Upper lobe of right lung (tissue), 1 donor: Measurements from ENCODE around the gene SHB. TPM values are rescaled to one million over a fixed set of nuclear protein-coding genes. Genes with fewer than 3 reads are reported as not detected.

ENCODE experiments used
- ATAC-seq: fragments of 200-7000 bp; cut with Tn5 transposase; one replicate; pipeline ENCODE4 v1.9.1; 2020; ENCODE audit warnings: mild to moderate bottlenecking, moderate library complexity
- DNase-seq: peaks from one replicate; pipeline ENCODE4 v3.0.0-alpha.2; 2020
- H3K27ac ChIP-seq: fragments of 200-600 bp; one replicate; pipeline ENCODE4 v1.8.0; 2022
- H3K27me3 ChIP-seq: fragments of 200-600 bp; one replicate; pipeline ENCODE4 v1.8.0; 2022; ENCODE audit warnings: mild to moderate bottlenecking
- H3K36me3 ChIP-seq: fragments of 200-600 bp; one replicate; pipeline ENCODE4 v1.8.0; 2022
- H3K4me1 ChIP-seq: fragments of 200-600 bp; one replicate; pipeline ENCODE4 v1.8.0; 2022
- H3K4me3 ChIP-seq: fragments of 200-600 bp; one replicate; pipeline ENCODE4 v1.8.0; 2022; ENCODE audit warnings: mild to moderate bottlenecking
- H3K9me3 ChIP-seq: fragments of 200-600 bp; one replicate; pipeline ENCODE4 v1.8.0; 2022
- intact Hi-C: fragments of 100-400 bp; cut with DNase I; formaldehyde crosslinking; loops from one replicate; pipeline ENCODE4 v1.11.0; 2022
- total RNA-seq: library from RNA; stranded (reverse); fragmentation: NEBNext Ultra II Directional; extraction: Animal tissue kit (Norgen Biotek cat#: 25700); gene quantifications from one replicate; pipeline ENCODE4 v1.2.1, GENCODE V29; 2021
- TF ChIP-seq, protein P1 (sequence below): fragments of 200-600 bp; IDR thresholded peaks from one replicate; pipeline ENCODE4 v1.8.0; 2022; ENCODE audit warnings: antibody characterized with exemption
- donor health status: DM: no; HTN: yes; CAD: no; lungs with severe emphysema.

Gene SHB
- total RNA-seq, 1 donor from 2014 or later, result 33.4 TPM

DNA sequence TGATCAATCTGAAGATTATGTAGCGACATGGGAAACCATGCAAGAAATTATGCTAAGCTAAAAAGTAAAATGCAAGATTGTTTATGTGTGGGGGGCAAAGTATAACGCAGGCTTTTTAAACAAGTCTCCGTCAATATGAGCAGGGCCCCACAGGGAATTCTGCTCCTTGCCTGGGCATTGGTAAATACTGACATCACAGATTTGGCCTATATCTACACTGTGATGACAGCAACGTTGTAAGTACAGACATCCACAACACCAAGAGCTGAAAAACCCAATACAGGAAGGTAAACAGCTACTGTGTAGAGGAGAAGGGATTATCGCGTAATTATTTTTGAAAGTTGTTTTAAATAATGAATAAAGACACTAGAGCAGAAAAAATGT, 90.6 kb downstream of the SHB start:
- ATAC-seq (no peak), DNase-seq (no peak)
- Histone ChIP-seq H3K4me3 (no peak overlapping the region), H3K36me3 (peaks cover 12% of the 10 kb centered on the region), H3K27me3 (no peaks in the 10 kb centered on the region), H3K9me3 (no peaks in the 10 kb centered on the region), H3K27ac (no peak overlapping the region), H3K4me1 (peaks cover 3% of the 10 kb centered on the region)
- TF ChIP-seq, protein P1, sequence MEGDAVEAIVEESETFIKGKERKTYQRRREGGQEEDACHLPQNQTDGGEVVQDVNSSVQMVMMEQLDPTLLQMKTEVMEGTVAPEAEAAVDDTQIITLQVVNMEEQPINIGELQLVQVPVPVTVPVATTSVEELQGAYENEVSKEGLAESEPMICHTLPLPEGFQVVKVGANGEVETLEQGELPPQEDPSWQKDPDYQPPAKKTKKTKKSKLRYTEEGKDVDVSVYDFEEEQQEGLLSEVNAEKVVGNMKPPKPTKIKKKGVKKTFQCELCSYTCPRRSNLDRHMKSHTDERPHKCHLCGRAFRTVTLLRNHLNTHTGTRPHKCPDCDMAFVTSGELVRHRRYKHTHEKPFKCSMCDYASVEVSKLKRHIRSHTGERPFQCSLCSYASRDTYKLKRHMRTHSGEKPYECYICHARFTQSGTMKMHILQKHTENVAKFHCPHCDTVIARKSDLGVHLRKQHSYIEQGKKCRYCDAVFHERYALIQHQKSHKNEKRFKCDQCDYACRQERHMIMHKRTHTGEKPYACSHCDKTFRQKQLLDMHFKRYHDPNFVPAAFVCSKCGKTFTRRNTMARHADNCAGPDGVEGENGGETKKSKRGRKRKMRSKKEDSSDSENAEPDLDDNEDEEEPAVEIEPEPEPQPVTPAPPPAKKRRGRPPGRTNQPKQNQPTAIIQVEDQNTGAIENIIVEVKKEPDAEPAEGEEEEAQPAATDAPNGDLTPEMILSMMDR, result no peak
- intact Hi-C loops, result no loop called here

DNA sequence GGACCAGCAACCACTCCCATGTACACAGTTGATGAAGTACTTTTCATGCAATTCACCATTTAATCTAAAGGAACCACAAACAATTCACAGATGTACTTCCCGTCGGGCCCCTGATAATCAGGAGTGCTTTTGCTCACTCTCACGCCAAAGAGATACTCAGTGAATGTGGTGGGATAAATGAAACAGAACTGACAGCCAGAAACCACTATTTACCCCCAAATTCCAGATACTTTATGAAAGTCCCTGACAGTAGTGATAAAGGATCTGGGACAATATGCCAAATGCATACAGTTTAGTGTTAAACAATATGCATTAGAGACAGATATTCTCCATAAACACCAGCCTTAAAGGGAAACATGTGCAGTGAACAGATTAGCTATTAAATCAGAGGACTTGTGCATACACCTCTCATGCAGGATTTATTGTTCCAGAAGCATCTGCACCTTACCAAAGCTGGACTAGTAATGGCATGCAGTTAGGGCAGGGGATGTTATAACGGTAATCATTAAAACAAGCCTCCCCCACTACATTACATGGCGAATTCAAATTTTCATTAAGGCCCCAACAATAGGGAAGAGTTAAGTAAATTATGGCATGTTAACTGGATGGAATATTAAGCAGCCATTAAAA, 91.1 kb downstream of the SHB start:
- Histone ChIP-seq H3K4me1 (peaks cover 3% of the 10 kb centered on the region), H3K27me3 (no peaks in the 10 kb centered on the region), H3K36me3 (peaks cover 17% of the 10 kb centered on the region), H3K27ac (no peak overlapping the region), H3K9me3 (no peaks in the 10 kb centered on the region), H3K4me3 (no peak overlapping the region)
- intact Hi-C loops, result no loop called here
- ATAC-seq, result no peak
- DNase-seq, result no peak
- TF ChIP-seq, protein P1, result no peak

DNA sequence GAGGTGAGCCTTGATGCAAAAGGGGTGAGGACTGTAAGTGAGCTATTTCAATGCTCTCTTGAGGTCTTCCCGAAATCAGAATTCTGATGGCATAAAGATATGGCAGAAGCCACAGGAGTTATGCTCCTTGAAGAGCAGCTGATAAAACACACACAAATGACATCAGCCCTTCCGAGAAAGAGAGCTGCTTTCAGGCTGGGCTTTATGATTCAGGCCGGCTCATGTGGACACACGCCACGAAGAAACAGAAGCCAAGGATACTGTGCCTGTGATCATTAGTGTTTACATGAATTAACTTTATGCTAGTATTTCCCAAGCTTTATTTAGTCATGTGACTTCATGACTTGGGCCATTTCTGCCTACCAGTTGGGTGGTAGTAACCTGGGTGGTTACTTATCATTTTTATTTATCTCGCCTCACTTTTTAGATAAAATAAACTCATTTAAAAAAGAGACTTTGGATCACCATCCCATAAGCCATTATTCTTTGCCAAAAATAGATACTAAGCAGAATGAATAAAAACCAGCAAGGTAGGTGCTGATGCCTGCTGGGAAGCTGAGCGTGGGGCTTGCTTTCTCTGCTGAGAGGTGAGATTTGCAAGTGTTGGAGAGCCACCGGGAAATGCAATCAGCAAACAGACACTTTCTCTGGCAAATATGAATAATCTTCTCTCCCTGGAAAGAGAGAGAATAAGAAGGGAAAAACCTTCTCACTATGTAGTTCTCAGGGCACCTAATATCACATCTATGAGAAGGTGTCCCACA, 92.1 kb downstream of the SHB start:
- no peak for DNase-seq
- TF ChIP-seq, protein P1, result no peak
- ATAC-seq, result no peak
- Histone ChIP-seq H3K27me3 (no peaks in the 10 kb centered on the region), H3K27ac (no peak overlapping the region), H3K9me3 (no peaks in the 10 kb centered on the region), H3K4me3 (no peak overlapping the region), H3K36me3 (peaks cover 18% of the 10 kb centered on the region), H3K4me1 (peaks cover 3% of the 10 kb centered on the region)
- intact Hi-C loops, result no loop called here

DNA sequence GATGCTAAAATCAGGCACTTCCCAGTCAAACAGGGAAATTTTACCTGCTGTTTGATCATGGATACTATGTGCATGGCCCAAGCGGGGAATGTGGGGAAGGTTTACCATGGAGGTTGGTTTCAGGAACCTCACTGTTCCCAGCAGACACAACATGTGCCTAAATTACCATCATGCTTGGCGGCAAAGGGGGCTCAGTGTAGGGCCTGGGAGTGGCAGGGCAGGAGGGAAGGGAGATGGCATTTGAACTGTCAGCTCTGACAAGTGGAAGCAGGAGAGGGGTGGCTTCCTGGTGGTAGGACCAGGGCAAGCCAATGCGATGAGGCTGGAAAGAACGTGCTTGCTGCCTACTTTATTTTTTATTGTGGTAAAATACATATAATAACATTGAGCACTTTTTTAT, 93.4 kb downstream of the SHB start:
- H3K9me3 ChIP-seq, result no peaks in the 10 kb centered on the region
- no peak overlapping the region for H3K4me3 ChIP-seq
- ATAC-seq, result no peak
- peaks cover 18% of the 10 kb centered on the region for H3K36me3 ChIP-seq
- no peak for DNase-seq
- H3K27me3 ChIP-seq, result no peaks in the 10 kb centered on the region
- TF ChIP-seq, protein P1, result no peak
- no peak overlapping the region for H3K27ac ChIP-seq
- H3K4me1 ChIP-seq, result peaks cover 3% of the 10 kb centered on the region
- intact Hi-C loops, result no loop called here

DNA sequence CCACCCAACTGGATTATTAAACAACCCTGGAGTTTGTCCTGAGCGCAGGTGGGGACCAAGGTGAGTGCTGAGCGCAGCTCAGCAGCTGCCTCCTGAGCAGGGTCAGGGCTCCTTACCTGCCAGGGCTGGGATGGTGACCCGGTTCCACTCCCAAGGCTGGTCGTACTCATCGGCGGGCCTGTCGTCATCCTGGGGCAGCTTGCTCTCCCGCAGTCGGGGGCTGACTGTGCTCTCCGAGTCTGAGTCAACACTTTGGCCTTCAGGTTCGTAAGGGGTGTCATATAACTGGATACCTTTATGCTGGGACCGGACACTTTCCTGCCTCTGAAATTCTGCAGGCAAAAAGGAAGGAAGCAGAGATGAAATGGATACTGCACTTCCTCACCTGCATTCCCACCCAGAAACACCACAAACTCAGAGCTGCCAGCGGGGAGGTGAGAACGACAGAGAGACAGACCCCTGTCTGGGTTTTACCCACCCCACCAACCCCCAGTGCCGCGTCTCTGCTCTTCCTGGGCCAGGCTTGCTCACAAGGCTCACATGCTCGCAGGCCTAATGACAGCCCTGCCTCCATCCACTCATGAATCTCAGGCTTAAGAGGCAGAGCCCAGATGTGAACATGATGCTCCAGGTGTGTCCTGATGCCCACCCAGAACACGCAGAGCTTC, 94.4 kb downstream of the SHB start:
- Histone ChIP-seq H3K9me3 (no peaks in the 10 kb centered on the region), H3K4me1 (peaks cover 4% of the 10 kb centered on the region), H3K4me3 (no peak overlapping the region), H3K36me3 (peaks cover 18% of the 10 kb centered on the region), H3K27me3 (no peaks in the 10 kb centered on the region), H3K27ac (no peak overlapping the region)
- intact Hi-C loops, result no loop called here
- ATAC-seq (no peak), DNase-seq (peak; percentile 51)
- TF ChIP-seq, protein P1, result no peak
